Amniotic epithelial cell (primary cell): Measurements from ENCODE around the gene PARD3B.
A peak's percentile ranks its signal among the peaks of the same experiment; 100 is the strongest.
"Not testable (repeated sequence)": the region's sequence is repeated elsewhere in the genome, so short reads cannot be mapped to it uniquely, and the experiment has no call there.

Source experiments
- DNase-seq: peaks from one replicate; pipeline ENCODE4 v3.0.0-alpha.2; 2010; ENCODE audit warnings: low read depth

The PARD3B gene

GRCh38 chr2:205193836-205194228, 648.6 kb downstream of the PARD3B start:
- DNase-seq, result no peak

GRCh38 chr2:205197468-205198139, 652.3 kb downstream of the PARD3B start:
- no peak for DNase-seq

GRCh38 chr2:205198140-205198525, 652.9 kb downstream of the PARD3B start:
- DNase-seq, result no peak

- no peak for DNase-seq
Measured at GRCh38 chr2:205199165-205199850, 654.0 kb downstream of the PARD3B start.

GRCh38 chr2:205210494-205210893, 665.2 kb downstream of the PARD3B start:
- DNase-seq, result no peak

- DNase-seq, result no peak
Measured at GRCh38 chr2:205212357-205212756, 667.1 kb downstream of the PARD3B start.

GRCh38 chr2:205216092-205216491, 670.8 kb downstream of the PARD3B start:
- no peak for DNase-seq

GRCh38 chr2:205216580-205216979, 671.3 kb downstream of the PARD3B start:
- DNase-seq, result peak; percentile 33

GRCh38 chr2:205217004-205217403, 671.7 kb downstream of the PARD3B start:
- DNase-seq, result no peak

GRCh38 chr2:205218056-205218455, 672.8 kb downstream of the PARD3B start:
- DNase-seq, result no peak

GRCh38 chr2:205218816-205219215, 673.5 kb downstream of the PARD3B start:
- not testable (repeated sequence) for DNase-seq

- DNase-seq, result no peak
Measured at GRCh38 chr2:205220559-205220958, 675.3 kb downstream of the PARD3B start.

GRCh38 chr2:205232086-205232485, 686.8 kb downstream of the PARD3B start:
- no peak for DNase-seq

GRCh38 chr2:205235434-205235833, 690.2 kb downstream of the PARD3B start:
- peak; percentile 51 for DNase-seq

- DNase-seq, result no peak
Measured at GRCh38 chr2:205237524-205237923, 692.2 kb downstream of the PARD3B start.

GRCh38 chr2:205245001-205245400, 699.7 kb downstream of the PARD3B start:
- DNase-seq, result no peak

- DNase-seq, result peak; percentile 26
Measured at GRCh38 chr2:205245652-205246051, 700.4 kb downstream of the PARD3B start.

- DNase-seq, result no peak
Measured at GRCh38 chr2:205259121-205259520, 713.8 kb downstream of the PARD3B start.

GRCh38 chr2:205261516-205262020, 716.3 kb downstream of the PARD3B start:
- DNase-seq, result no peak

GRCh38 chr2:205267323-205267722, 722.0 kb downstream of the PARD3B start:
- DNase-seq, result no peak

GRCh38 chr2:205270689-205271088, 725.4 kb downstream of the PARD3B start:
- no peak for DNase-seq

- DNase-seq, result no peak
Measured at GRCh38 chr2:205273148-205273547, 727.9 kb downstream of the PARD3B start.

- no peak for DNase-seq
Measured at GRCh38 chr2:205273627-205274026, 728.4 kb downstream of the PARD3B start.

- DNase-seq, result no peak
Measured at GRCh38 chr2:205274801-205275200, 729.5 kb downstream of the PARD3B start.
